HG02938 (cell line): ENCODE results near the gene PPP1R12C.

Experiments used
- ATAC-seq: cut with Tn5 transposase; IDR thresholded peaks from one replicate; pipeline ENCODE4 v1.9.1; 2021; ENCODE audit warnings: mild to moderate bottlenecking, moderate library complexity; ENCODE audit not compliant: unreplicated experiment

The PPP1R12C gene

GRCh38 chr19:55146705-55147273 is 29.4 kb upstream of the PPP1R12C start:
- ATAC-seq = no peak

GRCh38 chr19:55146078-55146704 is 28.8 kb upstream of the PPP1R12C start:
- no peak for ATAC-seq

- no peak for ATAC-seq
These were observed 27.8 kb upstream of the PPP1R12C start for GRCh38 chr19:55145232-55145631.

- ATAC-seq = no peak
These were observed 24.3 kb upstream of the PPP1R12C start for GRCh38 chr19:55141696-55142095.

- ATAC-seq = no peak
These were observed 20.5 kb upstream of the PPP1R12C start for GRCh38 chr19:55137915-55138314.

GRCh38 chr19:55136399-55137102 is 19.1 kb upstream of the PPP1R12C start:
- ATAC-seq = no peak

- no peak for ATAC-seq
These were observed 17.3 kb upstream of the PPP1R12C start for GRCh38 chr19:55134736-55135135.

GRCh38 chr19:55133639-55134444 is 16.4 kb upstream of the PPP1R12C start:
- no peak for ATAC-seq

GRCh38 chr19:55132453-55133129 is 15.2 kb upstream of the PPP1R12C start:
- no peak for ATAC-seq

- no peak for ATAC-seq
These were observed 14.0 kb upstream of the PPP1R12C start for GRCh38 chr19:55131421-55131820.

GRCh38 chr19:55119053-55119452 is 1.6 kb upstream of the PPP1R12C start:
- no peak for ATAC-seq

- no peak for ATAC-seq
These were observed 1.1 kb upstream of the PPP1R12C start for GRCh38 chr19:55118401-55118991.

- ATAC-seq = peak; percentile 65
These were observed 390 bp upstream of the PPP1R12C start for GRCh38 chr19:55117663-55118391.

GRCh38 chr19:55116232-55116858 is 1.1 kb downstream of the PPP1R12C start:
- ATAC-seq = no peak

- ATAC-seq = no peak
These were observed 1.9 kb downstream of the PPP1R12C start for GRCh38 chr19:55115446-55116065.

GRCh38 chr19:55114566-55115145 is 2.8 kb downstream of the PPP1R12C start:
- ATAC-seq = no peak

GRCh38 chr19:55113570-55114039 is 3.8 kb downstream of the PPP1R12C start:
- no peak for ATAC-seq

GRCh38 chr19:55112777-55113569 is 4.5 kb downstream of the PPP1R12C start:
- ATAC-seq = no peak
